ENCODE results near the gene CFAP46. TPM values are rescaled to one million over a fixed set of nuclear protein-coding genes. Genes with fewer than 3 reads are reported as not detected.

Gene CFAP46
- total and polyA plus RNA-seq, 12 donors: 0.15 to 5.5 (median 1.1) TPM; not detected in 3

GRCh38 chr10:132912225-132912712 lies 30.1 kb downstream of the CFAP46 start:
- no peak overlapping the region for H3K4me3 ChIP-seq
- H3K4me1 ChIP-seq (replicated peaks in 1 of 2): no peaks in the 10 kb centered on the region
- H3K27me3 ChIP-seq: no peaks in the 10 kb centered on the region
- no peak for TF ChIP-seq POLR2A (IDR thresholded peaks at IDR 0.05)
- TF ChIP-seq, protein P1, sequence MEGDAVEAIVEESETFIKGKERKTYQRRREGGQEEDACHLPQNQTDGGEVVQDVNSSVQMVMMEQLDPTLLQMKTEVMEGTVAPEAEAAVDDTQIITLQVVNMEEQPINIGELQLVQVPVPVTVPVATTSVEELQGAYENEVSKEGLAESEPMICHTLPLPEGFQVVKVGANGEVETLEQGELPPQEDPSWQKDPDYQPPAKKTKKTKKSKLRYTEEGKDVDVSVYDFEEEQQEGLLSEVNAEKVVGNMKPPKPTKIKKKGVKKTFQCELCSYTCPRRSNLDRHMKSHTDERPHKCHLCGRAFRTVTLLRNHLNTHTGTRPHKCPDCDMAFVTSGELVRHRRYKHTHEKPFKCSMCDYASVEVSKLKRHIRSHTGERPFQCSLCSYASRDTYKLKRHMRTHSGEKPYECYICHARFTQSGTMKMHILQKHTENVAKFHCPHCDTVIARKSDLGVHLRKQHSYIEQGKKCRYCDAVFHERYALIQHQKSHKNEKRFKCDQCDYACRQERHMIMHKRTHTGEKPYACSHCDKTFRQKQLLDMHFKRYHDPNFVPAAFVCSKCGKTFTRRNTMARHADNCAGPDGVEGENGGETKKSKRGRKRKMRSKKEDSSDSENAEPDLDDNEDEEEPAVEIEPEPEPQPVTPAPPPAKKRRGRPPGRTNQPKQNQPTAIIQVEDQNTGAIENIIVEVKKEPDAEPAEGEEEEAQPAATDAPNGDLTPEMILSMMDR (IDR thresholded peaks at IDR 0.05): no peak
- no peak for DNase-seq
- no peaks in the 10 kb centered on the region for H3K36me3 ChIP-seq (replicated peaks in 1 of 2)
- intact Hi-C loops (cut with DNase I): no loop called here
- H3K9me3 ChIP-seq (replicated peaks in 1 of 3): no peaks in the 10 kb centered on the region
- WGBS, 4 donors: 79 to 87% (median 83%) methylated on average over 7 of the region's 7 CpGs
- H3K27ac ChIP-seq: no peak overlapping the region

- TF ChIP-seq POLR2A (IDR thresholded peaks at IDR 0.05): no peak
- TF ChIP-seq, protein P1 (IDR thresholded peaks at IDR 0.05): no peak
- no peak overlapping the region for H3K27ac ChIP-seq
- no peaks in the 10 kb centered on the region for H3K4me1 ChIP-seq (replicated peaks in 1 of 2)
- peak in 1 of 7 donors; percentile 7 for DNase-seq
- H3K9me3 ChIP-seq (replicated peaks in 1 of 3): no peaks in the 10 kb centered on the region
- intact Hi-C loops (cut with DNase I): no loop called here
- WGBS, 4 donors: 59 to 67% (median 64%) methylated on average over 9 of the region's 9 CpGs
- no peak overlapping the region for H3K4me3 ChIP-seq
- no peaks in the 10 kb centered on the region for H3K36me3 ChIP-seq (replicated peaks in 1 of 2)
- no peaks in the 10 kb centered on the region for H3K27me3 ChIP-seq
Observed at GRCh38 chr10:132911786-132912097, 30.6 kb downstream of the CFAP46 start.

- Histone ChIP-seq H3K4me1 (replicated peaks in 1 of 2) (no peaks in the 10 kb centered on the region), H3K4me3 (no peak overlapping the region), H3K36me3 (replicated peaks in 1 of 2) (no peaks in the 10 kb centered on the region), H3K27ac (no peak overlapping the region), H3K9me3 (replicated peaks in 1 of 3) (no peaks in the 10 kb centered on the region), H3K27me3 (no peaks in the 10 kb centered on the region)
- 67 to 82% (median 72%) methylated on average over 23 to 37 of the region's 37 CpGs for WGBS, 4 donors
- TF ChIP-seq POLR2A (IDR thresholded peaks at IDR 0.05): no peak
- TF ChIP-seq, protein P1 (IDR thresholded peaks at IDR 0.05): no peak
- intact Hi-C loops (cut with DNase I): no loop called here
- DNase-seq: peak in 1 of 7 donors; percentile 4
Observed at GRCh38 chr10:132910901-132911785, 31.2 kb downstream of the CFAP46 start.

- Histone ChIP-seq H3K36me3 (replicated peaks in 1 of 2) (no peaks in the 10 kb centered on the region), H3K27ac (no peak overlapping the region), H3K4me3 (no peak overlapping the region), H3K9me3 (replicated peaks in 1 of 3) (no peaks in the 10 kb centered on the region), H3K4me1 (replicated peaks in 1 of 2) (no peaks in the 10 kb centered on the region), H3K27me3 (no peaks in the 10 kb centered on the region)
- no peak for DNase-seq
- WGBS, 4 donors: 80 to 82% (median 80%) methylated on average over 15 to 28 of the region's 28 CpGs
- intact Hi-C loops (cut with DNase I): no loop called here
- no peak for TF ChIP-seq POLR2A (IDR thresholded peaks at IDR 0.05)
- TF ChIP-seq, protein P1 (IDR thresholded peaks at IDR 0.05): no peak
Observed at GRCh38 chr10:132910186-132910880, 32.0 kb downstream of the CFAP46 start.

Data from adrenal gland (tissue), 12 donors.